ENCODE results near the gene DAB2IP.

The DAB2IP gene

GRCh38 chr9:121809356-121810050 lies 158.1 kb downstream of the DAB2IP start:
- no peaks in the 10 kb centered on the region for H4K20me1 ChIP-seq (ENCODE audit: insufficient read depth, low read length)
- no peak overlapping the region for H3K9ac ChIP-seq (ENCODE audit: low read length)
- no peaks in the 10 kb centered on the region for H3K4me1 ChIP-seq (ENCODE audit: low read length)
- H3K27me3 ChIP-seq (ENCODE audit: low read depth, low read length), result no peaks in the 10 kb centered on the region
- H3K27ac ChIP-seq (ENCODE audit: low read length), result no peak overlapping the region
- no peak overlapping the region for H3K4me2 ChIP-seq (ENCODE audit: low read length)
- no peak overlapping the region for H3K4me3 ChIP-seq (ENCODE audit: low read length)
- H2AFZ ChIP-seq (ENCODE audit: low read depth, low read length), result no peak overlapping the region
- H3K36me3 ChIP-seq (replicated peaks; ENCODE audit: low read depth, low read length), result no peaks in the 10 kb centered on the region
- H3K79me2 ChIP-seq (ENCODE audit: low read length), result no peaks in the 10 kb centered on the region
- TF ChIP-seq CTCF (IDR thresholded peaks at IDR 0.05; ENCODE audit: low read depth, low read length) (no peak), EZH2phosphoT487 (IDR thresholded peaks at IDR 0.05; ENCODE audit: low read depth) (no peak)
- no peaks in the 10 kb centered on the region for H3K9me3 ChIP-seq (ENCODE audit: insufficient read depth, low read length)

- Histone ChIP-seq H3K27ac (ENCODE audit: low read length) (no peak overlapping the region), H3K4me1 (ENCODE audit: low read length) (0 out of 2 replicates have a peak, but pooled peaks cover 7% of the 10 kb centered on the region), H4K20me1 (ENCODE audit: insufficient read depth, low read length) (no peaks in the 10 kb centered on the region), H3K79me2 (ENCODE audit: low read length) (no peaks in the 10 kb centered on the region), H3K9me3 (ENCODE audit: insufficient read depth, low read length) (no peaks in the 10 kb centered on the region), H3K4me2 (ENCODE audit: low read length) (no peak overlapping the region), H3K9ac (ENCODE audit: low read length) (no peak overlapping the region), H3K36me3 (replicated peaks; ENCODE audit: low read depth, low read length) (no peaks in the 10 kb centered on the region), H3K27me3 (ENCODE audit: low read depth, low read length) (no peaks in the 10 kb centered on the region), H2AFZ (ENCODE audit: low read depth, low read length) (no peak overlapping the region), H3K4me3 (ENCODE audit: low read length) (no peak overlapping the region)
- TF ChIP-seq CTCF (IDR thresholded peaks at IDR 0.05; ENCODE audit: low read depth, low read length) (no peak), EZH2phosphoT487 (IDR thresholded peaks at IDR 0.05; ENCODE audit: low read depth) (no peak)
Measured at GRCh38 chr9:121810489-121810888, 159.1 kb downstream of the DAB2IP start.

- Histone ChIP-seq H2AFZ (ENCODE audit: low read depth, low read length) (no peak overlapping the region), H3K9ac (ENCODE audit: low read length) (no peak overlapping the region), H4K20me1 (ENCODE audit: insufficient read depth, low read length) (no peaks in the 10 kb centered on the region), H3K27me3 (ENCODE audit: low read depth, low read length) (no peaks in the 10 kb centered on the region), H3K4me3 (ENCODE audit: low read length) (no peak overlapping the region), H3K9me3 (ENCODE audit: insufficient read depth, low read length) (no peaks in the 10 kb centered on the region), H3K4me1 (ENCODE audit: low read length) (0 out of 2 replicates have a peak, but pooled peaks cover 7% of the 10 kb centered on the region), H3K79me2 (ENCODE audit: low read length) (no peaks in the 10 kb centered on the region), H3K4me2 (ENCODE audit: low read length) (no peak overlapping the region), H3K27ac (ENCODE audit: low read length) (no peak overlapping the region), H3K36me3 (replicated peaks; ENCODE audit: low read depth, low read length) (no peaks in the 10 kb centered on the region)
- TF ChIP-seq EZH2phosphoT487 (IDR thresholded peaks at IDR 0.05; ENCODE audit: low read depth), result no peak
- TF ChIP-seq CTCF (IDR thresholded peaks at IDR 0.05; ENCODE audit: low read depth, low read length), result no peak
Measured at GRCh38 chr9:121811140-121811539, 159.7 kb downstream of the DAB2IP start.

GRCh38 chr9:121811751-121812150 lies 160.3 kb downstream of the DAB2IP start:
- no peaks in the 10 kb centered on the region for H3K36me3 ChIP-seq (replicated peaks; ENCODE audit: low read depth, low read length)
- 0 out of 2 replicates have a peak, but pooled peaks cover 7% of the 10 kb centered on the region for H3K4me1 ChIP-seq (ENCODE audit: low read length)
- H2AFZ ChIP-seq (ENCODE audit: low read depth, low read length), result no peak overlapping the region
- no peaks in the 10 kb centered on the region for H3K79me2 ChIP-seq (ENCODE audit: low read length)
- H4K20me1 ChIP-seq (ENCODE audit: insufficient read depth, low read length), result no peaks in the 10 kb centered on the region
- TF ChIP-seq EZH2phosphoT487 (IDR thresholded peaks at IDR 0.05; ENCODE audit: low read depth), result no peak
- no peak for TF ChIP-seq CTCF (IDR thresholded peaks at IDR 0.05; ENCODE audit: low read depth, low read length)
- H3K27me3 ChIP-seq (ENCODE audit: low read depth, low read length), result no peaks in the 10 kb centered on the region
- H3K9ac ChIP-seq (ENCODE audit: low read length), result no peak overlapping the region
- no peak overlapping the region for H3K4me2 ChIP-seq (ENCODE audit: low read length)
- no peaks in the 10 kb centered on the region for H3K9me3 ChIP-seq (ENCODE audit: insufficient read depth, low read length)
- no peak overlapping the region for H3K27ac ChIP-seq (ENCODE audit: low read length)
- H3K4me3 ChIP-seq (ENCODE audit: low read length), result no peak overlapping the region

Measured in OCI-LY3 (cell line).